Small intestine (tissue), 7 donors: ENCODE results near the gene GRIP2. TPM values are rescaled to one million over a fixed set of nuclear protein-coding genes. Genes with fewer than 3 reads are reported as not detected.

Source experiments
- DNase-seq, 2 donors: peaks; one replicate each; pipeline versions ENCODE4 v3.0.0 to v3.0.0-alpha.2; 2013
- FAIRE-seq: peaks from 2 replicates; lab custom pipeline; 2012; peaks lifted over from hg19 to GRCh38; lab: Jason Lieb, UNC
- H3K27ac ChIP-seq, 3 donors: one replicate each; pipeline ENCODE4 v1.5.1; 2013; ENCODE audit warnings: low read length in 2 of 3, mild to moderate bottlenecking in 2 of 3, control low read depth in 1 of 3, inconsistent platforms in 1 of 3, low read depth in 1 of 3, moderate library complexity in 1 of 3
- H3K27me3 ChIP-seq, 3 donors: one replicate each; pipeline ENCODE4 v1.6.1; 2013; ENCODE audit warnings: low read length in 3 of 3, inconsistent platforms in 1 of 3; ENCODE audit not compliant: control insufficient read depth in 3 of 3, insufficient read depth in 3 of 3
- H3K36me3 ChIP-seq, 3 donors: one replicate each; pipeline ENCODE4 v1.6.1; 2013; ENCODE audit warnings: low read length in 3 of 3, inconsistent platforms in 1 of 3, low read depth in 1 of 3, mild to moderate bottlenecking in 1 of 3, moderate library complexity in 1 of 3; ENCODE audit not compliant: control insufficient read depth in 3 of 3, insufficient read depth in 2 of 3
- H3K4me1 ChIP-seq, 3 donors: one replicate each; pipeline ENCODE4 v1.6.1; 2013; ENCODE audit warnings: low read length in 2 of 3, inconsistent platforms in 1 of 3, low read depth in 1 of 3, mild to moderate bottlenecking in 1 of 3, moderate library complexity in 1 of 3; ENCODE audit not compliant: control insufficient read depth in 3 of 3, insufficient read depth in 2 of 3
- H3K4me3 ChIP-seq, 3 donors: one replicate each; pipeline ENCODE4 v1.5.1; 2013; ENCODE audit warnings: low read length in 3 of 3, control low read depth in 1 of 3, inconsistent platforms in 1 of 3, low read depth in 1 of 3, mild to moderate bottlenecking in 1 of 3, moderate library complexity in 1 of 3
- H3K9me3 ChIP-seq, 2 donors: one replicate each; pipeline ENCODE4 v1.6.1; 2013; ENCODE audit warnings: low read depth in 1 of 2, low read length in 1 of 2; ENCODE audit not compliant: control insufficient read depth in 2 of 2, insufficient read depth in 1 of 2
- whole genome bisulfite sequencing, 3 donors: extraction: QIAGEN DNeasy Blood & Tissue Kit; methylation state at CpG; one replicate each; pipeline ENCODE4 v1.1.7; 2013; 5-methylcytosine and 5-hydroxymethylcytosine counted together
- polyA plus RNA-seq, 4 donors: library from polyadenylated mRNA; stranded (reverse) in 3 of 4; unstranded in 1 of 4; fragments of 200-250 nt in 3 of 4; fragments of 120-200 nt in 1 of 4; gene quantifications; one replicate each; pipeline versions ENCODE4 v1.2.1 to v1.2.3, GENCODE V29; 2013
- donor health status: healthy with polysubstance abuse.
- donor health status: control.
- donor health status: control.
- donor health status: Bipolar disorder and iron deficiency.
- donor health status: healthy.

Gene GRIP2
- polyA plus RNA-seq, 4 donors: 0.27 to 1.4 (median 0.34) TPM; not detected in 1

GRCh38 chr3:14494973-14495300 lies 45.2 kb downstream of the GRIP2 start:
- H3K4me3 ChIP-seq: no peak overlapping the region
- no peak overlapping the region for H3K27ac ChIP-seq
- 61 to 77% (median 76%) methylated on average over 5 of the region's 5 CpGs for WGBS, 3 donors
- H3K4me1 ChIP-seq: no peaks in the 10 kb centered on the region
- DNase-seq (peak in 1 of 2 donors; percentile 21), FAIRE-seq (no peak)
- H3K9me3 ChIP-seq: no peaks in the 10 kb centered on the region
- H3K27me3 ChIP-seq: peaks cover 0 to 3% (median 0%) of the 10 kb centered on the region in 3 donors
- H3K36me3 ChIP-seq: peaks cover 0 to 2% (median 0%) of the 10 kb centered on the region in 3 donors

DNA sequence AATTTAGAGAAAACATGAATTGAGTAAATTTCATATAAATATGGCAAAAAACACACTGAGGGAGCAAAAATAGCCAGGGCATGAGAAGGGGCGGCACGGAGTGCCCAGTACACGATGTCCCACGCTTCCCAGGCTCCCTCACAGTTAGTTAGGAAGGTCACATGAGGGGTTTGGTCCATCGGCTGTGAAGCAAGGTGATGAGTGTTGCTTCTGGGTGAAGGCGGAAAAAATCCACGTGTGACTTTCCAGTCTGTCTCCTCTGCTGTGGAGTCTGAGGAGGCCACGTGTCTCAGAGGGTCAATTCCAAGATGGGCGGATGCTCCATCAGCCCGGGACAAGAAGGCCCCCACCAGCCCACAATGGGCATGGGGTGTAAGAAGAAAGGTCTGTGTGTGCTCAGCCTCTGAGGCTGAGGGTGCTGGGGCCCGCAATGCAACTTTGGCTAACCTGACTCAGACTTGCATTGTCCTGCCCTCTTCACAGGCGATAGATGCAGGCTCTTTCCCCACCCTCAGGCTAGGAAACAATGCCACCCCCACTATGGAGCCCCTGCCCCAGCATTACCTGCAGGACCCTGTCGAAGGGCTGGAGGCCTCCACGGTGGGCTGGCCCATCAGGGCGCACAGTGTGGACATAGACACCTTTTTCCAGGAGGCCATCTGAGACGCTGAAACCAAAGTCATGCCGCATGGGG lies 45.7 kb downstream of the GRIP2 start:
- no peak overlapping the region for H3K4me3 ChIP-seq
- no peak overlapping the region for H3K27ac ChIP-seq
- 86 to 91% (median 90%) methylated on average over 17 of the region's 17 CpGs for WGBS, 3 donors
- H3K27me3 ChIP-seq: peaks cover 0 to 3% (median 0%) of the 10 kb centered on the region in 3 donors
- DNase-seq: no peak
- FAIRE-seq: no peak
- H3K36me3 ChIP-seq: peaks cover 0 to 6% (median 3%) of the 10 kb centered on the region in 3 donors
- H3K9me3 ChIP-seq: no peaks in the 10 kb centered on the region
- no peaks in the 10 kb centered on the region for H3K4me1 ChIP-seq

DNA sequence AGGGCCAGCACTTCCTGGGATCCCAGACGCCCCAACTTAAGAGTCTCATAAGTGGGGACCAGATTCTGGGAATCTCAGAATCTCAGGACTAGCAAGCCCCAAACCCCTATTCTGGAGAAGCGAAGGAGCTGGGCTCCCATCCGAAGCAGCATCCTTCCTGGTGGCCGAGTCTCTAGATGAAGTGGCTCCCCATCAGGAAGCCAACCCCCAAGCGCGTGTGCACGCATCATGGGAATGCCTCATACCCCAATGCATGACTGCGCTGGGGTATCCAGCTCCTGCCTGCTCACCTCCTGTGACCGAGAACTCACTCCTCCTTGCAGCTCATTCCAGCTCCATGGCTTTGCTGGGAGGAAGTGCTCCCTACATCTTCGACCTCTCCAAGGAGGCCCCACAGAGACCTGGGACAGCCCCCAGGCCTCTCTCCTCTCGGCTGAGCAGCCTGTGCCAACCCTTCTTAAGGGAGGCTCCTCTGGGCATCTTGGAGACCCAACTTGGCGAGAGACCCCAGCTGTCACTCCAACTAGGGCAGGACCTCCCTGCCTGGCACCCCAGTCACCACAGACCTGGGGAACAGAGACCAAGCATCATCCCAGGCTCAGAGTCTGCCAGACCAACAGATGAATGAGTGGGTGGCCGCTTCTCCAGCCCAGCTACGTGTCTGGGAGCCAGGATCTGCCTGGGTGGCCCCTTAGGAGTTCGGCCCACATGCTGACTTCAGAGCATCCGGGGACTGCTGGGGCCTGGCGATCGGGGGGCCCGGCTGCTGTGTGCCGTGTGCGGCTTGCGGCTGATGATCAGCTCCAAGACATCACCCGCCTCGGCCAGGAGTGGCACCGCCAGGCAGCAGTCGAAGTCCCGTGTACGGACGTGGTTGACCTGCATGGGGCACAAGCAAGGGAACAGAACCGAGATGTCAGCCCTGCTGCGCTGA lies 46.9 kb downstream of the GRIP2 start:
- FAIRE-seq (no peak), DNase-seq (no peak)
- H3K36me3 ChIP-seq: peaks cover 0 to 11% (median 5%) of the 10 kb centered on the region in 3 donors
- H3K4me1 ChIP-seq: no peaks in the 10 kb centered on the region
- no peak overlapping the region for H3K27ac ChIP-seq
- WGBS, 3 donors: 87 to 90% (median 89%) methylated on average over 31 of the region's 31 CpGs
- H3K9me3 ChIP-seq: no peaks in the 10 kb centered on the region
- H3K27me3 ChIP-seq: peaks cover 0 to 2% (median 0%) of the 10 kb centered on the region in 3 donors
- H3K4me3 ChIP-seq: no peak overlapping the region

DNA sequence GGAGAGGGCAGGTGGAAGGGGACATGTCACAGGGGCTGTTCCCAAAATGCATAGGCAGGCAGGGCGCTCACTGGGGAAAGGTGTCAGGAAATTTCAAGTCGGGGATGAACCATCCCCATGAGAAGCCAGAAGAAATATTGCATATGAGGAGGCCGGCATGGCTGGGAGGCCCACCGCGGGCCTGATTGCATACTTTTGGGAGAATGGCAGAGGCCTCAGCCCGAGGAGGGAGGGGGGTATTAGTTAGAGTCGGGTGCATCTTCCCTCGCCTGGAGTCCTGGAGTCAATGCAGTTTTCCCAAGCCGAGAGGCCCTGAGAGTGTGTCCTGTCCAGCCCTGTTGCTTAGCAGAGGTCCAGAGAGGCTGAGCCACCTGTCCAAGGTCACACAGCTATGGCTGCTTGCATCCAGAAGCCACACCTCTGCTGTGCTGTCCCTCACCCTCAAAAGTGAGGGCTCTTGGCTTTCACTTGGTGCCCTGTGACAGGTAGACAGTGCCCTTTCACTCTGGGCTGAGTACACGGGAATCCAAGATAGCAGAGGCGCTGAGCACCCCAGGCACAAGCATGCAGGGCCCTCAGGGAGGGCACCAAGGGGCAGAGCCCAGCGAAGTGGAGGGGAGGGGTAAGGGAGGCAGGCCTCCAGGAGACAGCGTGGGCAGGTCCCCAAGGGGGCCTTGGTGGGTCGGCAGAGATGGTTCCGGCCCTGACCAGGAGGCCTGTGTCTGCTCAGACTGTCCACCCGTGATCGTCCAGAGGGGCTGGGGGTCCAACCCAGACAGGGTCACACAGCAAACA lies 48.5 kb downstream of the GRIP2 start:
- Histone ChIP-seq H3K4me1 (no peaks in the 10 kb centered on the region), H3K27ac (no peak overlapping the region), H3K36me3 (peaks cover 0 to 25% (median 12%) of the 10 kb centered on the region in 3 donors), H3K4me3 (no peak overlapping the region), H3K9me3 (no peaks in the 10 kb centered on the region), H3K27me3 (no peaks in the 10 kb centered on the region)
- 84 to 90% (median 90%) methylated on average over 17 of the region's 17 CpGs for WGBS, 3 donors
- no peak for DNase-seq
- FAIRE-seq: no peak

- FAIRE-seq (no peak), DNase-seq (no peak)
- Histone ChIP-seq H3K27ac (no peak overlapping the region), H3K9me3 (no peaks in the 10 kb centered on the region), H3K27me3 (no peaks in the 10 kb centered on the region), H3K4me1 (no peaks in the 10 kb centered on the region), H3K4me3 (no peak overlapping the region), H3K36me3 (peaks cover 3 to 33% (median 19%) of the 10 kb centered on the region in 3 donors)
- WGBS, 3 donors: 91 to 98% (median 97%) methylated on average over 2 of the region's 2 CpGs
Measured at GRCh38 chr3:14490831-14491230, 49.3 kb downstream of the GRIP2 start.

DNA sequence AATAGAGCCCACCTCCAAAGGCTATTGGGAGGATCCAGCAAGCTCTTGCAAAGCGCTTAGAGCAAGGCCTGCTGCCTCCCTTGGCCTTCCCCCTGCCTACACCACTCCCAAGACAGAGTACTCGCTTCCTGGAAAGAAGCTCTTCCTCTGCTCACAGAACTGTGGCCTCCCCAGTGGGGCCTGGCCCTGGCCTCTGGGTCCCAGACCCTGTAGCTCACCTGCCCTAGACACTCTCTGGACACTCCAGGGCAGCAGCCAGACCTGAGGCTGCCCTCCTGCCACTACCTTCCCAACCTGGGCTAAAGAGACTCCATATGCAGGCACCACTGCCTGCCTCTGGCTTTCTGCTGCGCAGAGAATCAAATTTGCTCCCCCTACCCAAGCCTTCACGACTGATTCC lies 49.9 kb downstream of the GRIP2 start:
- 89 to 92% (median 91%) methylated on average over 4 of the region's 4 CpGs for WGBS, 3 donors
- no peaks in the 10 kb centered on the region for H3K27me3 ChIP-seq
- H3K36me3 ChIP-seq: peaks cover 3 to 38% (median 24%) of the 10 kb centered on the region in 3 donors
- H3K4me3 ChIP-seq: no peak overlapping the region
- no peak overlapping the region for H3K27ac ChIP-seq
- FAIRE-seq (no peak), DNase-seq (no peak)
- H3K9me3 ChIP-seq: no peaks in the 10 kb centered on the region
- H3K4me1 ChIP-seq: no peaks in the 10 kb centered on the region

- Histone ChIP-seq H3K36me3 (peaks cover 3 to 42% (median 27%) of the 10 kb centered on the region in 3 donors), H3K4me3 (no peak overlapping the region), H3K27me3 (no peaks in the 10 kb centered on the region), H3K4me1 (no peaks in the 10 kb centered on the region), H3K9me3 (no peaks in the 10 kb centered on the region), H3K27ac (no peak overlapping the region)
- FAIRE-seq (no peak), DNase-seq (no peak)
- WGBS, 3 donors: 88 to 94% (median 89%) methylated on average over 6 to 7 of the region's 7 CpGs
Measured at GRCh38 chr3:14489641-14490040, 50.5 kb downstream of the GRIP2 start.
